GM18909 (cell line): ENCODE data around the gene C15orf39.
"Not testable (repeated sequence)": the region's sequence is repeated elsewhere in the genome, so short reads cannot be mapped to it uniquely, and the experiment has no call there.

Experiments used
- ATAC-seq: cut with Tn5 transposase; IDR thresholded peaks from one replicate; pipeline ENCODE4 v1.9.1; 2021; ENCODE audit warnings: mild to moderate bottlenecking; ENCODE audit not compliant: unreplicated experiment, poor library complexity

C15orf39 gene

GRCh38 chr15:75229191-75230015 lies 27.7 kb downstream of the C15orf39 start:
- no peak for ATAC-seq

GRCh38 chr15:75230016-75230343 lies 28.3 kb downstream of the C15orf39 start:
- ATAC-seq, result no peak

- ATAC-seq, result no peak
These were observed 29.1 kb downstream of the C15orf39 start for GRCh38 chr15:75230551-75231371.

- no peak for ATAC-seq
These were observed 30.2 kb downstream of the C15orf39 start for GRCh38 chr15:75231836-75232235.

- ATAC-seq, result no peak
These were observed 30.7 kb downstream of the C15orf39 start for GRCh38 chr15:75232252-75232813.

- ATAC-seq, result no peak
These were observed 31.3 kb downstream of the C15orf39 start for GRCh38 chr15:75232826-75233503.

- no peak for ATAC-seq
These were observed 32.0 kb downstream of the C15orf39 start for GRCh38 chr15:75233504-75234190.

GRCh38 chr15:75234191-75234810 lies 32.6 kb downstream of the C15orf39 start:
- no peak for ATAC-seq

GRCh38 chr15:75235051-75235673 lies 33.5 kb downstream of the C15orf39 start:
- ATAC-seq, result no peak

GRCh38 chr15:75235760-75236729 lies 34.4 kb downstream of the C15orf39 start:
- no peak for ATAC-seq

GRCh38 chr15:75237316-75237982 lies 35.8 kb downstream of the C15orf39 start:
- no peak for ATAC-seq

GRCh38 chr15:75238150-75238549 lies 36.5 kb downstream of the C15orf39 start:
- ATAC-seq, result no peak

GRCh38 chr15:75245741-75246140 lies 44.1 kb downstream of the C15orf39 start:
- ATAC-seq, result not testable (repeated sequence)

GRCh38 chr15:75248991-75249390 lies 47.3 kb downstream of the C15orf39 start:
- ATAC-seq, result not testable (repeated sequence)

GRCh38 chr15:75249726-75250125 lies 48.0 kb downstream of the C15orf39 start:
- ATAC-seq, result no peak

- ATAC-seq, result not testable (repeated sequence)
These were observed 49.7 kb downstream of the C15orf39 start for GRCh38 chr15:75251343-75251742.

GRCh38 chr15:75252285-75252684 lies 50.6 kb downstream of the C15orf39 start:
- ATAC-seq, result not testable (repeated sequence)
